Measurements from ENCODE around the gene ENO4. TPM values are rescaled to one million over a fixed set of nuclear protein-coding genes. Genes with fewer than 3 reads are reported as not detected.

The ENO4 gene
- total and polyA plus RNA-seq, 10 of the 15 experiments (the other 5 are each of a cell fraction or from before 2014, with no cell fraction given): 0.12 to 0.37 (median 0.18) TPM; not detected in 7

- TF ChIP-seq REST (IDR thresholded peaks at IDR 0.05; ENCODE audit: low read depth, low read length): no peak
- no peak for TF ChIP-seq POU2F2 (IDR thresholded peaks at IDR 0.05; ENCODE audit: borderline replicate concordance, low read depth, low read length)
- 0 out of 4 replicates have a peak, but pooled peaks of 1 of the 2 experiments have one; percentile 4 for TF ChIP-seq ETV6 (conservative IDR thresholded peaks at IDR 0.05 in 1 of 2, IDR thresholded peaks at IDR 0.05 in 1 of 2; ENCODE audit: borderline replicate concordance in 1 of 2, low read depth in 1 of 2)
- peak; percentile 92 for TF ChIP-seq BMI1 (IDR thresholded peaks at IDR 0.05; ENCODE audit: borderline replicate concordance)
- TF ChIP-seq BRCA1 (IDR thresholded peaks at IDR 0.05; ENCODE audit: low read depth, low read length): peak; percentile 72
- no peak for TF ChIP-seq MAX (IDR thresholded peaks at IDR 0.05; ENCODE audit: low read depth, low read length)
- peak; percentile 89 for TF ChIP-seq NKRF (conservative IDR thresholded peaks at IDR 0.05)
- TF ChIP-seq SIN3A (IDR thresholded peaks at IDR 0.05; ENCODE audit: low read depth, low read length): peak; percentile 76
- TF ChIP-seq ZBED1 (IDR thresholded peaks at IDR 0.05; ENCODE audit: borderline replicate concordance): no peak
- no peak for TF ChIP-seq CBX3 (IDR thresholded peaks at IDR 0.05; ENCODE audit: borderline replicate concordance, low read depth)
- no peak for TF ChIP-seq KAT2A (conservative IDR thresholded peaks at IDR 0.05; ENCODE audit: control insufficient read depth, low read depth, low read length)
- TF ChIP-seq RUNX3 (IDR thresholded peaks at IDR 0.05; ENCODE audit: low read length): peak; percentile 54
- no peak for TF ChIP-seq STAT3 (IDR thresholded peaks at IDR 0.05; ENCODE audit: low read depth, low read length)
- no peak for TF ChIP-seq TCF12 (IDR thresholded peaks at IDR 0.05; ENCODE audit: low read depth, low read length)
- no peak for TF ChIP-seq ZNF217 (IDR thresholded peaks at IDR 0.05)
- TF ChIP-seq ZBTB40 (IDR thresholded peaks at IDR 0.05; ENCODE audit: borderline replicate concordance): no peak
- peak; percentile 48; the same call in 1 of the 2 replicates for TF ChIP-seq POLR2A (IDR thresholded peaks at IDR 0.05; ENCODE audit: low read depth, low read length)
These were observed at the start of gene ENO4 (continued) for GRCh38 chr10:116849248-116850057.
